ENCODE data around the gene SLC4A1. TPM values are rescaled to one million over a fixed set of nuclear protein-coding genes. Genes with fewer than 3 reads are reported as not detected.

Gene SLC4A1
- total and polyA plus RNA-seq, 2 of the 13 experiments (the other 11 are each of a cell fraction or from before 2014, with no cell fraction given): not detected

GRCh38 chr17:44223541-44224071 lies 44.3 kb downstream of the SLC4A1 start:
- H3K4me3 ChIP-seq (replicated peaks in 1 of 3; ENCODE audit: insufficient read depth in 1 of 3, low read depth in 2 of 3, low read length in 3 of 3): no peak overlapping the region
- no peak overlapping the region for H3K27ac ChIP-seq (ENCODE audit: extremely low read length, insufficient read depth, low read length)
- no peaks in the 10 kb centered on the region for H3K36me3 ChIP-seq (replicated peaks in 1 of 2; ENCODE audit: control insufficient read depth in 1 of 2, insufficient read depth in 2 of 2, low read length in 2 of 2)
- CTCF ChIA-PET (ENCODE audit: low intra/inter-chr PET ratio, low total read pairs): no interaction called here
- intact Hi-C loops (cut with micrococcal nuclease; ENCODE audit: unreplicated experiment): no loop called here
- TF ChIP-seq AHDC1 (CRISPR knock-in tag; IDR thresholded peaks at IDR 0.05; ENCODE audit: borderline replicate concordance) (no peak), MBD4 (IDR thresholded peaks at IDR 0.05; ENCODE audit: borderline replicate concordance, low read length) (no peak), ZNF7 (CRISPR knock-in tag; IDR thresholded peaks at IDR 0.05) (no peak), ZNF496 (CRISPR knock-in tag; IDR thresholded peaks at IDR 0.05; ENCODE audit: insufficient replicate concordance) (no peak), MTF1 (CRISPR knock-in tag; IDR thresholded peaks at IDR 0.05) (no peak), KDM1A (CRISPR knock-in tag; IDR thresholded peaks at IDR 0.05) (no peak), TSC22D2 (CRISPR knock-in tag; IDR thresholded peaks at IDR 0.05; ENCODE audit: borderline replicate concordance) (no peak)
- TF ChIP-seq, protein P1, sequence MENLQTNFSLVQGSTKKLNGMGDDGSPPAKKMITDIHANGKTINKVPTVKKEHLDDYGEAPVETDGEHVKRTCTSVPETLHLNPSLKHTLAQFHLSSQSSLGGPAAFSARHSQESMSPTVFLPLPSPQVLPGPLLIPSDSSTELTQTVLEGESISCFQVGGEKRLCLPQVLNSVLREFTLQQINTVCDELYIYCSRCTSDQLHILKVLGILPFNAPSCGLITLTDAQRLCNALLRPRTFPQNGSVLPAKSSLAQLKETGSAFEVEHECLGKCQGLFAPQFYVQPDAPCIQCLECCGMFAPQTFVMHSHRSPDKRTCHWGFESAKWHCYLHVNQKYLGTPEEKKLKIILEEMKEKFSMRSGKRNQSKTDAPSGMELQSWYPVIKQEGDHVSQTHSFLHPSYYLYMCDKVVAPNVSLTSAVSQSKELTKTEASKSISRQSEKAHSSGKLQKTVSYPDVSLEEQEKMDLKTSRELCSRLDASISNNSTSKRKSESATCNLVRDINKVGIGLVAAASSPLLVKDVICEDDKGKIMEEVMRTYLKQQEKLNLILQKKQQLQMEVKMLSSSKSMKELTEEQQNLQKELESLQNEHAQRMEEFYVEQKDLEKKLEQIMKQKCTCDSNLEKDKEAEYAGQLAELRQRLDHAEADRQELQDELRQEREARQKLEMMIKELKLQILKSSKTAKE (CRISPR knock-in tag; IDR thresholded peaks at IDR 0.05; ENCODE audit: borderline replicate concordance): no peak
- peaks cover 17% of the 10 kb centered on the region for H3K4me1 ChIP-seq (ENCODE audit: insufficient read depth, low read length)
- BruUV-seq (replicated peaks): no TSS peak
- DNase-seq (ENCODE audit: low spot score): no peak
- H3K79me2 ChIP-seq (ENCODE audit: insufficient read depth, low read length): peaks cover 6% of the 10 kb centered on the region
- H3K9ac ChIP-seq (ENCODE audit: insufficient read depth, low read depth, low read length): no peak overlapping the region
- FAIRE-seq: no peak
- H4K20me1 ChIP-seq (ENCODE audit: insufficient read depth, low read length): no peaks in the 10 kb centered on the region; the same call in 1 of the 2 replicates
- H3K4me2 ChIP-seq (ENCODE audit: low read depth, low read length): no peak overlapping the region
- H3K27me3 ChIP-seq (ENCODE audit: control insufficient read depth in 1 of 2, insufficient read depth in 2 of 2, low read length in 2 of 2): peaks cover 0 to 14% of the 10 kb centered on the region in 2 experiments; a peak in 3 of 5 replicates
- H3K9me3 ChIP-seq (ENCODE audit: low read length): no peaks in the 10 kb centered on the region
- no peak for ATAC-seq
- 43% methylated on average over 7 of the region's 7 CpGs for WGBS (ENCODE audit: low lambda C conversion rate)
- in situ Hi-C loops (cut with HindIII; ENCODE audit: extremely low pct_ligation_motif_present, low pct_unique_long_range_greater_than_20kb): loop anchor here (5.0 kb wide), 1 partner anchor 104 kb away; no protein-coding TSS in a partner anchor
- POLR2A ChIA-PET: no interaction called here
- no peak overlapping the region for H2AFZ ChIP-seq (ENCODE audit: low read length)
